NCI-H2029 treated with DMSO at 0.1 percent for 48 hours (cell line): ENCODE data around the gene GEMIN5.

Source experiments
- DNase-seq: peaks from one replicate; lab custom pipeline; 2025; lab: John Stamatoyannopoulos, UW

The GEMIN5 gene

GRCh38 chr5:154849264-154849785 is 88.7 kb downstream of the GEMIN5 start:
- DNase-seq, result no peak

- no peak for DNase-seq
These were observed 93.2 kb downstream of the GEMIN5 start for GRCh38 chr5:154844809-154845208.

GRCh38 chr5:154842689-154843530 is 95.1 kb downstream of the GEMIN5 start:
- DNase-seq, result no peak

GRCh38 chr5:154841273-154841661 is 96.7 kb downstream of the GEMIN5 start:
- no peak for DNase-seq

GRCh38 chr5:154840435-154841272 is 97.4 kb downstream of the GEMIN5 start:
- DNase-seq, result no peak
